Raji (cell line): ENCODE measurements around the gene ID2.
A peak's percentile ranks its signal among the peaks of the same experiment; 100 is the strongest.

Experiments
- POLR2A ChIP-seq: IDR thresholded peaks from 2 replicates; pipeline ENCODE4 v1.6.1; 2011; ENCODE audit warnings: low read depth, low read length, control low read depth; ENCODE audit not compliant: insufficient read depth

Gene ID2

GRCh38 chr2:8681786-8682692, at the start of gene ID2:
Gene ID2 (plus strand): TSS chr2:8682056. CDS start chr2:8682166, 110 bp downstream.
- peak; percentile 100 for TF ChIP-seq POLR2A

GRCh38 chr2:8632755-8633154, 49.1 kb upstream of the ID2 start:
- TF ChIP-seq POLR2A: no peak

GRCh38 chr2:8633186-8633734, 48.6 kb upstream of the ID2 start:
- TF ChIP-seq POLR2A: no peak

- no peak for TF ChIP-seq POLR2A
These were observed 48.0 kb upstream of the ID2 start for GRCh38 chr2:8633735-8634313.

GRCh38 chr2:8634466-8635172, 47.2 kb upstream of the ID2 start:
- TF ChIP-seq POLR2A: no peak

GRCh38 chr2:8636041-8636491, 45.8 kb upstream of the ID2 start:
- TF ChIP-seq POLR2A: no peak

- no peak for TF ChIP-seq POLR2A
These were observed 44.9 kb upstream of the ID2 start for GRCh38 chr2:8636721-8637636.

- TF ChIP-seq POLR2A: no peak
These were observed 43.5 kb upstream of the ID2 start for GRCh38 chr2:8638327-8638726.

- no peak for TF ChIP-seq POLR2A
These were observed 42.7 kb upstream of the ID2 start for GRCh38 chr2:8639122-8639635.

GRCh38 chr2:8640498-8640897, 41.4 kb upstream of the ID2 start:
- TF ChIP-seq POLR2A: no peak

- no peak for TF ChIP-seq POLR2A
These were observed 40.4 kb upstream of the ID2 start for GRCh38 chr2:8641301-8641965.

- TF ChIP-seq POLR2A: no peak
These were observed 39.3 kb upstream of the ID2 start for GRCh38 chr2:8642366-8643068.
